Measurements from ENCODE around the gene SENP1.

SENP1 gene

DNA sequence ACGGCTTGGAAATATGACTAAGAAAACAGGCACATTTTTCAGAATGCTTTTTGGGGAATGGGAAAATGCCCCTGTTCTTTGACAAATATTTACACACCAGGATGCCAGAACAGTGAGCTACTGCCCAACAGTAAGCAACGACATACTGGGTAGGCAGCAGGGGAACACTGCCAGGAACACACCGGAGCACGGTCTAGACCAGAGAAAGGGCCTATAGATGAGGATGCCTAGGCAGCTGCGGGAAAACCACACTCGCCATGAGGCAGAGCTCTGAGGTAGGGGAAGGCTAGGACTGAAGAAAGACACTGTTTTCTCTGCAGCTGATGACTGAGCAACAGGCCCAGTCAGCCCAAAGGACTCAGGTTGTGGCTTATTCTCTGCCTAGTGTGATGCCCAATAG lies 55.7 kb downstream of the SENP1 start:
- no peaks in the 10 kb centered on the region for H4K20me1 ChIP-seq
- no peaks in the 10 kb centered on the region for H3K9me3 ChIP-seq (replicated peaks in 1 of 11)
- no peak for TF ChIP-seq Cebpa-rat (IDR thresholded peaks at IDR 0.05)
- peaks cover 55 to 84% (median 71%) of the 10 kb centered on the region in 11 experiments for H3K36me3 ChIP-seq
- no peak overlapping the region for H3K9ac ChIP-seq
- H3K27me3 ChIP-seq, result no peaks in the 10 kb centered on the region
- H3K4me2 ChIP-seq, result no peak overlapping the region
- no peak overlapping the region for H3K4me3 ChIP-seq
- no peak overlapping the region for H3K27ac ChIP-seq
- peaks cover 0 to 14% (median 0%) of the 10 kb centered on the region in 10 experiments; a peak in 2 of 20 replicates for H3K4me1 ChIP-seq

DNA sequence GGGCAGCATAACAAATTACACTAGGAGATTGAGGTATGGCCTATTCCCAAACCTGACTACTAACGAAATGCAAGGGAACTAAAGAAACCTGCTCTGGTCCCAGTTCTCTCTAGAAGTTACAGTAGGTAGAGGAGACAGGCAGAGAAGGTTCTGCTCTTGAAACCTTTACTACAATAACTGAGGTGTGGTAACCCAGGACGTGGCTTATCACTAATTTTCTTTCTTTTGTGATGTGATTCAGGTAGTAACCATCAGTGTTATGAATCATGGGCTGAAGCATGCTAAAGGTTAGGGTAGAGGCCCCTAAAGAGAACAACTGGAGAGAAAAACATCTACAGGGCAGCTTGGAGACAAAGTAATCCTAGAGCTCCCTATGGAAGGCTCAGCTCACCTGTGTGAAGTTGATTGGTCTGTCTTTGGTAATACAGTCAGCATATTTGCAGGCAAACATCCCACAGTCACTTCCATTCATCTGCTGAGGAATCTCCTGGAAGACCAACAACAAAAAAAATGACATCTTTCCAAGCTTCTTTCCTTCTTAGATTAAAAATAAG lies 59.8 kb downstream of the SENP1 start:
- peaks cover 76 to 96% (median 92%) of the 10 kb centered on the region in 11 experiments for H3K36me3 ChIP-seq
- no peak overlapping the region for H3K4me2 ChIP-seq
- no peak for TF ChIP-seq Cebpa-rat (IDR thresholded peaks at IDR 0.05)
- H3K27me3 ChIP-seq, result no peaks in the 10 kb centered on the region
- no peaks in the 10 kb centered on the region for H3K4me1 ChIP-seq
- H3K4me3 ChIP-seq, result no peak overlapping the region
- no peaks in the 10 kb centered on the region for H3K9me3 ChIP-seq (replicated peaks in 1 of 11)
- H3K27ac ChIP-seq, result no peak overlapping the region
- H4K20me1 ChIP-seq, result no peaks in the 10 kb centered on the region
- no peak overlapping the region for H3K9ac ChIP-seq

DNA sequence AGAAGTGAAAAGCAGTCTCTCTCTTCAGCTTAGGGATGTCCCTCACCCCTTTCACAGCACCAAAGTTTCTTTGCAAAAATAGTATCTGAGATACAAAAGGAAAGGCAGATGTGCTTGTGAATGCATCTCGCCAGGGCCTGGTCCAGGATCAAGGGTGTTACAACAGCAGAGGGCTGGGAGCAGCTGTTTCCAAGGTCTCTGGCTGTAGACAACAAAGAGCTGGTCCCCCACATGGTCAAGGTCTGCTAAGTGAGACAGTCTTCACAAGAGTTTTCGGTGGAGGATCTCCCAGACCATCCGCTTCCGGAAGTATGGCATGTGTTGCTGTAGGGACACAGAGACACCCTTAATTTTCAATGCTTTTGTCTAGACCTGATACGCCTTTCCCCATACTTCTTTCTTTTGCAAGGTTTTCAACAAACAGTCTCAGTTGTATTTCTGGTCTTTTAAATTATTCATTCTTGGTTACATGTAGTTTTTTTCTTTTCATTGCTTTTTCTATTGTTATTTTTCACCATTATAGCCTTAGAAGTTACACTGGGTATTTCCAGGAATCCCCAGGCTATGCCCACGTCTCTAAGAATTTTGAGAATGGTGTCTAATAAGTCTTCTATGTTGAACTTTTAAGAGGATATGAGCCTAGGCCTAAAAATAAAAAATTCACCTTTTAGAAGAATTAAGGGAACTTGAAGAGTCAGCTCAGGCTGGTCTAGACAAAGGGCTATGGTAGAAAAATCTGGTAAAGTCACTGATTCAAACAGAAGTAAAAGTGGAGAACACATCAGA lies 60.6 kb downstream of the SENP1 start:
- no peak for TF ChIP-seq Cebpa-rat (IDR thresholded peaks at IDR 0.05)
- Histone ChIP-seq H4K20me1 (no peaks in the 10 kb centered on the region), H3K4me1 (no peaks in the 10 kb centered on the region), H3K27ac (no peak overlapping the region), H3K4me2 (no peak overlapping the region), H3K27me3 (no peaks in the 10 kb centered on the region), H3K36me3 (peaks cover 69 to 88% (median 84%) of the 10 kb centered on the region in 11 experiments), H3K4me3 (no peak overlapping the region), H3K9me3 (replicated peaks in 1 of 11) (no peaks in the 10 kb centered on the region), H3K9ac (no peak overlapping the region)

DNA sequence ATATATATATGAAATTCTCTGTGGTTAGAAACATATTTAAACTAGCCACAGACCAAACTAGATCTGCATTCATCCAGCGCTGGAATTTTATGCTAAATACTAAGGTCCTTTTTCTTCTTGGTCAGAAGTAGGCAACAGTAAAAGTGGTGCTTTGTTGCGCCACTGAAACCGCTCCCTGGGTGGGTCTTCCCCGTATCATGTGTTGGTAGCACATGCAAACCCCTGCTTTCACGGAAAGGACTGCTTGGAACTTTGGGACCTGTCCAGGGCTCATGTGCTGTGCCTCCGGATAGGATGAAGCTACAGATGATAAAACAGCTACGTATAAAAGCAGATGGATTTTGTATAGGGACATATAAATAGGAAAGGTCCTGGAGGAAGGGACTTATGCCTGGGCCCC lies 61.5 kb downstream of the SENP1 start:
- Histone ChIP-seq H3K27ac (no peak overlapping the region), H3K4me1 (no peaks in the 10 kb centered on the region), H3K4me2 (no peak overlapping the region), H3K36me3 (peaks cover 60 to 80% (median 75%) of the 10 kb centered on the region in 11 experiments), H3K4me3 (no peak overlapping the region), H3K27me3 (no peaks in the 10 kb centered on the region), H3K9me3 (replicated peaks in 1 of 11) (no peaks in the 10 kb centered on the region), H4K20me1 (no peaks in the 10 kb centered on the region), H3K9ac (no peak overlapping the region)
- no peak for TF ChIP-seq Cebpa-rat (IDR thresholded peaks at IDR 0.05)

DNA sequence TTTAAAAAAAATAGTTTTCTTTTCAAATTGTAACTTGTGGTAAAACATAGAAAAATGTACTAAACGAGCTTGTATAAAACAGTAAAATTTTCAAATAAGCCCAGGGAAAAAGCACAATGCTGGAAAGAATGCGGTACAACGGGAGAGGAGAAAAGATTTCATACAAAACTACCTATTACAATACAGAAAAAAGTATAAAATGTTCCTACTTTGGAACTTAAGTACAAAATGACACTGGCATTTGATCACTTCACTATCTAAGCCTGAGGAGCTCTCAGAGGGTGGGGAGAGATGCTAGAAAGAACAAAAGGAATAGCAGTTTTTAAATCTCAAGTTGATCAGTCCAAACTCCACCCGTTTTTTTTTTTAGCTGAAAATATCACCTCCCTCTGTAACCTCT lies 62.1 kb downstream of the SENP1 start:
- H3K4me3 ChIP-seq, result no peak overlapping the region
- TF ChIP-seq Cebpa-rat (IDR thresholded peaks at IDR 0.05), result no peak
- no peaks in the 10 kb centered on the region for H3K9me3 ChIP-seq (replicated peaks in 1 of 11)
- no peaks in the 10 kb centered on the region for H4K20me1 ChIP-seq
- no peak overlapping the region for H3K9ac ChIP-seq
- H3K4me1 ChIP-seq, result no peaks in the 10 kb centered on the region; a peak in 1 of 20 replicates
- H3K36me3 ChIP-seq, result peaks cover 54 to 74% (median 69%) of the 10 kb centered on the region in 11 experiments
- no peak overlapping the region for H3K4me2 ChIP-seq
- H3K27ac ChIP-seq, result no peak overlapping the region
- H3K27me3 ChIP-seq, result no peaks in the 10 kb centered on the region

DNA sequence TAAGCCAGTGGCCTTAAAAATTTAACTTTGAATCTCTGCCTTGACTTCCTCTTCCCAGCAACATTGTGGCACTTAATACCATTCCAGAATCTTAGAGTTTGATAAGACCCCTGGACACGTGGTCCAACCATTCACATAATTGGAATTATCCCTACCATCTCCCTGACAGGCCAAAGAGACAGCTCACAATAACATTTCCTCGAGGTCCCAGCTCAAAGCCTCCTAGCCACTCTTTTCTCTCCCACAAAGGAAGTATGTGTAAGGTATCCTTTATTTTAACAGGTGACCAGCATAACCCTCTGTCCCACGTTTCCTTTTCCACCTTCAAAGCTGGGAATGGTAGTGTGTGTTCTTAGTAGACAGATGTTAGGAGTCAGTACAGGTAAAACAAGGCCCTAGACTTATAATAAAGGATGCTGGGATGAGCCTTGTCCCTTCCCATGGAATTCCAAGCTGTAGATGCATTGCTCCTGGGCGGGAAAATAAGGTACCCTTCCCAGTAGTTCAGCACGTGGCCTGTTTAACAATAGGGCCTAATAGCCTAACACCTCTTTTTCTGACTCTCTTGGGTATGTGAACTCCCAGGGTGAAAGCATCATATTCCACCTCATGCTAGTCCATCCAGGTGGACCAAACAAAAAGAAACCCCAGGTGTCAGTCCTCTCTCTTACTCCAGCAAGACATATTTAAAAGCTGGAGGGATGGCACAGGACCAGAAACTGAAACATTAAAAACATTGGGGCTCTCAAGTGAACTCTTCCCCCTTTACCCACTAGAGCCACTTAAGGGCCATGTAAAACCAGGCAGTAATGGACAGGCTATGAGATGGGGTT lies 64.1 kb downstream of the SENP1 start:
- H3K4me3 ChIP-seq, result no peak overlapping the region
- H3K27ac ChIP-seq, result no peak overlapping the region
- H3K27me3 ChIP-seq, result no peaks in the 10 kb centered on the region
- TF ChIP-seq Cebpa-rat (IDR thresholded peaks at IDR 0.05), result no peak
- no peak overlapping the region for H3K9ac ChIP-seq
- no peaks in the 10 kb centered on the region for H4K20me1 ChIP-seq
- no peak overlapping the region for H3K4me2 ChIP-seq
- H3K4me1 ChIP-seq, result peaks cover 0 to 18% (median 0%) of the 10 kb centered on the region in 10 experiments; a peak in 7 of 20 replicates
- peaks cover 34 to 54% (median 49%) of the 10 kb centered on the region in 11 experiments for H3K36me3 ChIP-seq
- no peaks in the 10 kb centered on the region for H3K9me3 ChIP-seq (replicated peaks in 1 of 11)

DNA sequence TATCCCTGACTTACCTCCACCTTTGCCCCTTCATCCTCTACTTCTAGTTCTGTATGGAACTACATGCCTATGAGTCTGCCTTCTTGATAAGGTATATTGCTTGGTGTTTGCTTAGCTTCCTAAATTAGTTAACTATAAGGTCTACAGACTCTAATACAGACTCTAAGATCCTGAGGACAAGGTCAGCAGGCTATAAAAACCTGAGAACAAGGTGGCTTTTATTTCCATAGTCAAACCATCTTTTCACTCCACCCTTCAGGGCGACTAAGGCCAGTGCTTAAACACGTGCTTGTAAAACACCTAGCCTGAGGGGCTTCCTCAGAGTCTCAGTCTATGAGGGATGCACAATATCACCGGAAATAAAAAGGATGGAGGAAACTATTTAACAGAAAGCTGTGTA lies 65.5 kb downstream of the SENP1 start:
- H3K36me3 ChIP-seq, result peaks cover 20 to 39% (median 35%) of the 10 kb centered on the region in 11 experiments
- no peak overlapping the region for H3K27ac ChIP-seq
- H3K9ac ChIP-seq, result no peak overlapping the region
- H3K4me3 ChIP-seq, result no peak overlapping the region
- no peaks in the 10 kb centered on the region; a peak in 1 of 22 replicates for H4K20me1 ChIP-seq
- H3K4me1 ChIP-seq, result peaks cover 0 to 18% (median 0%) of the 10 kb centered on the region in 10 experiments; a peak in 7 of 20 replicates
- no peaks in the 10 kb centered on the region for H3K27me3 ChIP-seq
- TF ChIP-seq Cebpa-rat (IDR thresholded peaks at IDR 0.05), result no peak
- no peaks in the 10 kb centered on the region for H3K9me3 ChIP-seq (replicated peaks in 1 of 11)
- no peak overlapping the region for H3K4me2 ChIP-seq

DNA sequence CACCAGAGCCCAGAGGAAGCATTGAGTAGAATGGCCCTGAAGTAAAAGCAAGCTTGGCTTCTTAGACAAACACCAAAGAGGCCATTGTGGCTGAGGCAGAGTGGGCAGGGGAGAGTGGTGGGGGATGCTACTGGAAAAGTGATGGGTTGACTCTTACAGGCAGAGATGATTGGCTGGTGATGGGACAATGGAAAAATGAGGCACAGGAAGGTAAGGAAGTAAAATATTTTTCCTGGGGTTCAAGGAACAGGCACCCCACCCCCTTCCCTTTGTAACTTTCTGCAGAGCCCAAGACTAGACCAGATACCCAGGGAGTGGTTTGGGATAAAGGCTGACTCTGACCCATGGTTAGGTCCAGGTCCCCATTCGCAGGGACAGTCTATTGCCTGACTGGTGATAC lies 66.7 kb downstream of the SENP1 start:
- Histone ChIP-seq H4K20me1 (no peaks in the 10 kb centered on the region; a peak in 1 of 22 replicates), H3K4me1 (peaks cover 0 to 18% (median 0%) of the 10 kb centered on the region in 10 experiments; a peak in 7 of 20 replicates), H3K27ac (no peak overlapping the region), H3K9ac (no peak overlapping the region), H3K4me2 (no peak overlapping the region), H3K27me3 (no peaks in the 10 kb centered on the region), H3K4me3 (no peak overlapping the region), H3K9me3 (replicated peaks in 1 of 11) (no peaks in the 10 kb centered on the region), H3K36me3 (peaks cover 8 to 28% (median 23%) of the 10 kb centered on the region in 11 experiments; a peak in 20 of 22 replicates)
- no peak for TF ChIP-seq Cebpa-rat (IDR thresholded peaks at IDR 0.05)

DNA sequence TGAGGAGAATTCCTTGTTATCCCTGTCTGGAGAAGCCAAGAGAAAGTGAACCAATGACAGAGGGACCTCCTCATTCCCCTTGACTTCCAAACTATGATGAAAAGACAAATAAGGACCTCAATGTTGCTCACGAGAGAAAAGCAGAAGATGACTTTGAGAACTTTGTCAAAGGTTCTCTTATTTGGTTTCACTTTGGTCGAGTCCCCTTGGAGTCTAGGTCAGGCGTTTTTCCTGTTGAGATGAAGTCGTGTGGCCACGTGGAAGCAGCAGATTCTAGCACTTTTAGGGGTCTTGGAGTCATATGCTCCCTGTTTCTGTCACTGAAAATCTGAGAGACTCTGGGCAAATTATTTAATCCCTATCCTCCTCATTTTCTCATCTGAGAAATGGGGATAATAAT lies 67.8 kb downstream of the SENP1 start:
- Histone ChIP-seq H3K9me3 (replicated peaks in 1 of 11) (no peaks in the 10 kb centered on the region), H3K9ac (no peak overlapping the region), H3K4me3 (no peak overlapping the region), H3K27ac (no peak overlapping the region), H4K20me1 (no peaks in the 10 kb centered on the region; a peak in 1 of 22 replicates), H3K27me3 (no peaks in the 10 kb centered on the region), H3K36me3 (peaks cover 0 to 17% (median 12%) of the 10 kb centered on the region in 11 experiments; a peak in 20 of 22 replicates), H3K4me2 (peak overlapping the region in 4 of 11 experiments; percentile 16 to 71 (median 36); a peak in 5 of 22 replicates), H3K4me1 (peaks cover 0 to 18% (median 0%) of the 10 kb centered on the region in 10 experiments; a peak in 7 of 20 replicates)
- no peak for TF ChIP-seq Cebpa-rat (IDR thresholded peaks at IDR 0.05)
